Measurements from ENCODE around the gene ABCD1. TPM values are rescaled to one million over a fixed set of nuclear protein-coding genes. Genes with fewer than 3 reads are reported as not detected.

ABCD1 gene
- polyA plus RNA-seq, 2 of the 4 experiments (the other 2 are of a cell fraction), result 1.7 to 3.8 TPM

- no peak overlapping the region for H3K4me2 ChIP-seq
- H3K27ac ChIP-seq, result no peak overlapping the region
- ChIA-PET CTCF (interaction anchor here (0.9 kb wide), 1 partner anchor 26 kb away, joined by 4 read pairs; the partner anchor contains the start of gene PLXNB3), POLR2A (no interaction called here)
- no peak for TF ChIP-seq CEBPB (IDR thresholded peaks at IDR 0.05)
- TF ChIP-seq MAZ (IDR thresholded peaks at IDR 0.05; ENCODE audit: borderline replicate concordance, low read depth, low read length), result no peak
- no peak for TF ChIP-seq ELK1 (IDR thresholded peaks at IDR 0.05; ENCODE audit: low read depth, low read length)
- no peak for TF ChIP-seq MAX (IDR thresholded peaks at IDR 0.05)
- TF ChIP-seq CTCF (IDR thresholded peaks at IDR 0.05), result no peak
- no peak for TF ChIP-seq ZNF302 (CRISPR knock-in tag; IDR thresholded peaks at IDR 0.05)
- 87% methylated on average over 22 of the region's 27 CpGs for WGBS (ENCODE audit: missing lambda C conversion rate)
- no peaks in the 10 kb centered on the region for H3K4me1 ChIP-seq
- FAIRE-seq, result no peak
- ATAC-seq, result no peak
- H3K9me3 ChIP-seq, result no peaks in the 10 kb centered on the region
- no peak for DNase-seq (ENCODE audit: low read depth in 1 of 2, low spot score in 1 of 2)
- H3K4me3 ChIP-seq, result no peak overlapping the region
Measured at GRCh38 chrX:153738056-153738605, 13.5 kb downstream of the ABCD1 start.

- Histone ChIP-seq H3K27ac (no peak overlapping the region), H3K4me1 (no peaks in the 10 kb centered on the region), H3K4me3 (no peak overlapping the region), H3K4me2 (no peak overlapping the region), H3K9me3 (no peaks in the 10 kb centered on the region)
- DNase-seq (ENCODE audit: low read depth in 1 of 2, low spot score in 1 of 2), result no peak
- no peak for FAIRE-seq
- CTCF ChIA-PET, result interaction anchor here (1.1 kb wide), 1 partner anchor 24 kb away, joined by 3 read pairs; the partner anchor contains the start of gene PLXNB3
- no peak; a peak in 1 of 6 replicates for ATAC-seq
- TF ChIP-seq MAX (IDR thresholded peaks at IDR 0.05) (no peak), BCL3 (IDR thresholded peaks at IDR 0.05) (no peak), EHF (CRISPR knock-in tag; IDR thresholded peaks at IDR 0.05) (no peak), MYC (IDR thresholded peaks at IDR 0.05; ENCODE audit: borderline replicate concordance, low read length) (no peak), E2F6 (IDR thresholded peaks at IDR 0.05; ENCODE audit: borderline replicate concordance, low read depth) (no peak), MAFK (IDR thresholded peaks at IDR 0.05; ENCODE audit: partially characterized antibody) (no peak)
- POLR2A ChIA-PET, result no interaction called here
- 68% methylated on average over 9 of the region's 29 CpGs for whole genome bisulfite sequencing (ENCODE audit: missing lambda C conversion rate)
Measured at GRCh38 chrX:153739754-153740486, 15.3 kb downstream of the ABCD1 start.

- 95% methylated on average over 4 of the region's 16 CpGs for WGBS (ENCODE audit: missing lambda C conversion rate)
- DNase-seq (ENCODE audit: low read depth in 1 of 2, low spot score in 1 of 2) (no peak), ATAC-seq (no peak), FAIRE-seq (no peak)
- no peak overlapping the region for H3K4me2 ChIP-seq
- no peak for TF ChIP-seq RAD21 (conservative IDR thresholded peaks at IDR 0.05 in 1 of 2, IDR thresholded peaks at IDR 0.05 in 1 of 2)
- no peak for TF ChIP-seq CHD4 (IDR thresholded peaks at IDR 0.05; ENCODE audit: borderline replicate concordance)
- TF ChIP-seq TFCP2L1 (CRISPR knock-in tag; IDR thresholded peaks at IDR 0.05), result no peak
- no peak for TF ChIP-seq MAZ (IDR thresholded peaks at IDR 0.05; ENCODE audit: borderline replicate concordance, low read depth, low read length)
- TF ChIP-seq KDM5A (IDR thresholded peaks at IDR 0.05), result no peak
- TF ChIP-seq JUNB (IDR thresholded peaks at IDR 0.05), result no peak
- TF ChIP-seq TP53 (CRISPR knock-in tag; IDR thresholded peaks at IDR 0.05), result no peak
- no peak for TF ChIP-seq FOSL2 (IDR thresholded peaks at IDR 0.05)
- no peak for TF ChIP-seq FOSL2 (CRISPR knock-in tag; IDR thresholded peaks at IDR 0.05)
- TF ChIP-seq FOSB (CRISPR knock-in tag; IDR thresholded peaks at IDR 0.05), result no peak
- TF ChIP-seq MAX (IDR thresholded peaks at IDR 0.05), result no peak
- no peak for TF ChIP-seq MYC (IDR thresholded peaks at IDR 0.05; ENCODE audit: borderline replicate concordance, low read length)
- H3K4me3 ChIP-seq, result no peak overlapping the region
- ChIA-PET POLR2A (no interaction called here), CTCF (no interaction called here)
- H3K9me3 ChIP-seq, result no peaks in the 10 kb centered on the region
- no peaks in the 10 kb centered on the region for H3K4me1 ChIP-seq
- no peak overlapping the region for H3K27ac ChIP-seq
Measured at GRCh38 chrX:153740631-153741222, 16.1 kb downstream of the ABCD1 start.

All from A549 (cell line).